ENCODE data around the gene CLEC4A.
A peak's percentile ranks its signal among the peaks of the same experiment; 100 is the strongest.
"Not testable (repeated sequence)": the region's sequence is repeated elsewhere in the genome, so short reads cannot be mapped to it uniquely, and the experiment has no call there.

The CLEC4A gene

DNA sequence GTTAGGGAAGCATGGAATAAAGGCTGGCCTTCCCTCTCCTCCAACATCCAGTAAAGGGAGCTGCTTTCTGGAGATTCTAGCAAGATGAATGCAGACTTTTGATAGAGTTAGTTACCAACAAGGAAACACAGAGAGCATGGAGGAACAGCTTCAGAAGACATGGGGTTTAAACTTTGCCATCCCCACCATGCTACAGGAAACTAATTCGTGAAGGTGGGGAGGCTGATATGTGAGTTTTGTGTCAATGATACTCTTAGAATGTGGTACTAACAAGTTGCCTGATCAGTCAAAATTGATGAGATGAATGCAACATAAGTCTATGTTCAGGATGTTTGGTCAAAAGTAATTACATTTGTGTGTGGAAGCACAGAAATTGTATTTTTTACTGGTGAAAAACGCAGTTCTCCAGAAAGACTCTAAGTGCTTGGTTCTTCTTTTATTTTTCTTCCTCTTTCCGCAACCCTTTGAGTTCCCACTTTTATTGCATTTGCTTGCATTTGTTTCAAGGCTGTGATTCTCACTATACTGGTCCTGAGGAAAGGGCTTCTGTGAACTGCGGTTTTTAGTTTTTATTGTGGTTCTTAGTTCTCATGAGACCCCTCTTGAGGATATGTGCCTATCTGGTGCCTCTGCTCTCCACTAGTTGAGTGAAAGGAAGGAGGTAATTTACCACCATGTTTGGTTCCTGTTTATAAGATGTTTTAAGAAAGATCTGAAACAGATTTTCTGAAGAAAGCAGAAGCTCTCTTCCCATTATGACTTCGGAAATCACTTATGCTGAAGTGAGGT lies at the start of gene CLEC4A:
Gene CLEC4A, plus strand, starts transcription at position 494 of the 789 bp plus-strand sequence. Its CDS starts 262 bp downstream, at position 756.
- DNase-seq: no peak

DNA sequence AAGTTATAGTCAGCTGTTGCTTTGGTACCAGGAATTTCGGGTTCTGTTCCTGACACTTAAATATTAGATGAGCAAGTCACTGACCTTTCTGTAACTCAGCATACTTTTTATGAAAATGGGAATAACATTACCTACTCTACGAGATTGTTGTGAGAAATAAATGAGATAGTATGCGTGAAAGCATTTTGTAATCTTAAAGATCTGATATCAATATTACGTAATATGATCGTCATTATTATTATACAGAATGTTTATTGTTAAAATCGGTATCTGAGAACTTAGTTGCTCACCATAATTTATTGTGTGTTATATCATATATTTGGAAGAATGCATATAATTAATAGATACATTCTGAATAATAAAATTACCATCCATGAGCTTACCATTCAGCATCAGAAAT lies 47.5 kb upstream of the CLEC4A start:
- no peak for DNase-seq

DNA sequence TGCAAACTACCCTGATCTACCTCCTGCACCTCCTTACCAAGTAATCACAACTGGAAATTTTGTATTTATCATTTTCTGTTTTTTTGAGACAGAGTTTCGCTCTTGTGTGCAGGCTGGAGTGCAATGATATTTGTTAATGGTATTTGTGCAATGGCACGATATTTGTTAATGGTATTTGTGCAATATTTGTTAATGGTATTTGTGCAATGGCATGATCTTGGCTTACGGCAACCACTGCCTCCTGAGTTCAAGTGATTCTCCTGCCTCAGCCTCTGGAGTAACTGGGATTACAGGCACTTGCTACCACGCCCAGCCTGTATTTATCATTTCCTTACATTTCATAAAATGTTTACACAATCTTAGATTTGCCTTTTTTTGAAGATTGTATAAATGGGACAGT lies 47.1 kb upstream of the CLEC4A start:
- no peak for DNase-seq

DNA sequence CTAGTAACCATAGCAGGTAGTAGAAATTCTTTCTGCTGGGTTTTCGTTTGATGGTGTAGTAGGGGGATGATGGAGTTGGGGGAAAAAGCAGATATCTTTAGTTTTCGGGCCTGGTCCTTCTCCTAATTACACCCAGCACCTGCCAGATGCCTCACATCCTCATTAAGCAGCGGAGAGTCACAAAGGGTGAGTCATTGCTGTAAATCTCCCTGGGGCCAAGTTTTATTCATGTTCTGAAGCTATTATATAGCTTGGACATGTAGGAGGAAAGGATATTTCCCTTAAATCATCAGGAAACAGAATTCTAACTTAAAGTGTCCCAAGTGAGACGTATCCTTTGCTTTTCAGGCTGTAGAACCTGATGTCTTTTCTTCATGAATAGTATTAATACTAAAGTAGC lies 46.2 kb upstream of the CLEC4A start:
- DNase-seq: no peak

DNA sequence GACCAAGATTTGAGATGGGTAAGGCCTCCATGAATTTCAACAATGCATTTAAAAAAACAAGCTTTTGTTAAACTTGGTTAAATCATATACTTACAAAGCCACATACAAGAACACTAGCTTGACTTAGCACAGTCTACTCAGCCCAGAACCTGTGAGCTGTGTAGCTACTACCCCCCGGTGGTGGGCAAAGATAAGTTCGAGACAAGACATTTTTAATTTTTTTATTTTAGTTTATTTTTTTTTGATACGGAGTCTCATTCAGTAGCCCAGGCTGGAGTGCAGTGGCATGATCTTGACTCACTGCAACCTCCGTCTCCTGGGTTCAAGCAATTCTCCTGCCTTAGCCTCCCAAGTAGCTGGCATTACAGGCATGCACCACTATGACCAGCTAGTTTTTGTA lies 45.0 kb upstream of the CLEC4A start:
- DNase-seq: peak; percentile 35

DNA sequence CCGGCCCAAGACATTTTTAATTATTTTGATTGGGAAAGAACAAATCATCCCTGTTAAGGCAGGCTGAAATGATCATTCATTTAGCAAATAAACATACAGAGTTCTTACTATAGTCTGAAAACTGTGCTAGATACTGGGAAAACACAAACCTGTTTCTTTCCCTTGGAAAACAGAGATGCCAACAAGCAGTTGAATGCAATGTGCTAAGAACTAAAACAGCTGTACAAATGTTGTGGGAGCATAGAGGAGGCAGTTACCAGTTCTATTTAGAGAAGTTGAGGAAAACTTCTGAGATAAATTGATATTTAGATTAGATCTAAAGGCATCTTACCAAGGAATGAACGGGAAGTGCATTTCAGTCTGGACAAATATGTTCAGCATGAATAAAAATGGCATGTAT lies 44.5 kb upstream of the CLEC4A start:
- DNase-seq: no peak

DNA sequence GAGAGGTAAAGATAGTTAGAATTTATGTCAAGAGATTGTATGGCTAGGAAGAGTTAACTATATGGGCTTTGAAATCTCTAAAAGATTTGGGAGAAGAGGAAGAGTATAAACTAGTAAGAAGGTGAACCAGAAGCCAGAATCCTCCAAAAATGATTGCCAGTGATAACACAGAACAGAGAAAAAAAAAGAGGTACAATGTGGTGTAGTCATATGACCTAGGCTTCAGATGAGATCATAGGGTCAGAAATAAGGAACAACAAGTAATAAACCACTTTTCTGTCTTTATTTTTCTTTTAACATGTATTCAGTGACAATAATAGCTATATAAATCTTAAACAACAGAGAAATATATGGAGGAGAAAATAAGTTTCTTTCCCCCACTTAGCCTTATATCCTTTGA lies 43.3 kb upstream of the CLEC4A start:
- no peak for DNase-seq

DNA sequence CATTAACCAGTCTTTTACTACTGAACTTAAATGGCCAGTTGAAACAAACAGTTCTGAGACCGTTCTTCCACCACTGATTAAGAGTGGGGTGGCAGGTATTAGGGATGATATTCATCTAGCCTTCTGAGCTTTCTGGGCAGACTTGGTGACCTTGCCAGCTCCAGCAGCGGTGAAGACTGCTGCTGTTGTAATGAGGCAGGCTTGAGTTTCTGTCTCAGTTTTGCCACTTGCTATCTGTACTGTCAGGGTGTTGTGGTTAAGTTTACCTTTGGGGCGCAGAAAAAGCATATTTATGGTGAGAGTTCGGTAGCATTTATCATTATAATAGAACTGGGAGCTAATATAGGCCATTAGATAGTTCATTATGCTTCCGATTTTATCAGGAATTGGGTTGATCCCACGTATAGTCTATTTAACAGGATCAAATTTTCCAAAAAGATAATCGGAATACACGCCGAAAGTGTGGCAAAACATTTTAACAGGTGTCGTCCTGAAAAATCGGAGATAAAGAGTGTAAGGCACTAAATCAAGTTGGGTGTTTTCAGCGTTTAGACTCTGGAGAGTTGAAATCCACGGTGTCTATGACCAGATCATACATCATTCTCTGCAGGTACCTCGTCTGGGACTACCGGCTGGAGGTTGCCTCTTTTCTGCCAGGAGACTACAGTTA lies 42.0 kb upstream of the CLEC4A start:
- no peak for DNase-seq

DNA sequence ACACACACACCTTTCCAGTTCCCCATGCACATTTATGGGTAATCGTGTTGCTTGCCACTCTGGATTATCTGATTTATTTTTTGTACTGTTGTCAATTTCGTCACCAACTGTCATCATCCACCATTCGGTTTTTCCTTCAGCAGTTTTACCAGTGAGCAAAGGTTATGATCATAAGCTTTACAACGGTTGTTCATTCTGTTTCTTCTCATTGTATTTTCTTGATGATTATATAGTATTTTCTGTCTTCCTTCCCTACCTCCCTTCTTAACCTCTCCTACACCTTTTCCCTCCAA lies 40.7 kb upstream of the CLEC4A start:
- no peak for DNase-seq

DNA sequence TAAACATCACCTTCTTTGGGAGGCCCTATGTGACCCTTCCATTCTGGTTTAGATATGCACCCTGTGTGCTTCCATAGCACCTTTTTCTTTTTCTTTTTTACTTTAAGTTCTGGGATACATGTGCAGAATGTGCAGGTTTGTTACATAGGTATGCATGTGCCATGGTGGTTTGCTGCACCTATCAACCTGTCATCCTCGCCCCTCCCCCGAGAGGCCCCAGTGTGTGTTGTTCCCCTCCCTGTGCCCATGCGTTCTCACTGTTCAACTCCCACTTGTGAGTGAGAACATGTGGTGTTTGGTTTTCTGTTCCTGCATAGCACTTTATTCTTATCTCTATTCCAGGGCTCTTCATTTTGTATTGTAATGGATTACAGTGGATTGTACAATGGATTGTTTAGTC lies 39.1 kb upstream of the CLEC4A start:
- not testable (repeated sequence) for DNase-seq

DNA sequence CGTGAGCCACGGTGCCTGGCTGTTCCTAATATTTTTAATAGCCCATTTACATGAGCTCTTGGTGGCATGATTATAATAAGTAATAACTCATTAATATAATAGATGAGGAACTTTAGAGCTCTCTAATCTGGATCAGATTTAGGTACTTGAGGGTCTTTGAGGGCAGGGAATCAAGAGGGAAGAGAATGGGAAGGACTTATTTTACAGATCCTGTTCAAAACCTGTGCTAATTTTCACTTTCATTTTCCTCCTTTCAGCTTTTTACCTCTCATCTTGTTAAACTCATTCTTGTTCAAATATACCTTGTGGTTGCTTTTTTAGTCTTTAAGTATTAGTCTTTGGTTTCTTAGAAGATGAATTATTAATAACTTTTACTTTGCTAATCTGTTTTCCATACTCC lies 35.8 kb upstream of the CLEC4A start:
- no peak for DNase-seq

DNA sequence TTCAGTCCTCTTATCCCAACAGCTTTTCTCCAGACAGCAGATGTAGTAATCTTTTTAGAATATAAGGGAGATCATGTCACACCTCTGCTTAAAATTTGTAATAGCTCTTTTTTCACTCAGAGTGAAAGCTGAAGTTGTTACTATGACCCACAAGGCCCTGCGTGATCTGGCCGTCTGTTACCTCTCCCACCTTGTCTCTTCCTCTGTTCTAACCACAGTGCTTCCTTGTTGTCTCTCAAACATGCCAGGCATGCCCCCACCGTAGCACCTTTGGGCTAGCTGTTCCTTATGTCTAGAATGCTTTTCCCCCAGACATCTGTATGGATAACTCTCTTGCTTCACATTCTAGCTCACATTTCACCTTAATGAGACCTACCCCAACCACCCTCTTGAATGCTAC lies 34.8 kb upstream of the CLEC4A start:
- no peak for DNase-seq

DNA sequence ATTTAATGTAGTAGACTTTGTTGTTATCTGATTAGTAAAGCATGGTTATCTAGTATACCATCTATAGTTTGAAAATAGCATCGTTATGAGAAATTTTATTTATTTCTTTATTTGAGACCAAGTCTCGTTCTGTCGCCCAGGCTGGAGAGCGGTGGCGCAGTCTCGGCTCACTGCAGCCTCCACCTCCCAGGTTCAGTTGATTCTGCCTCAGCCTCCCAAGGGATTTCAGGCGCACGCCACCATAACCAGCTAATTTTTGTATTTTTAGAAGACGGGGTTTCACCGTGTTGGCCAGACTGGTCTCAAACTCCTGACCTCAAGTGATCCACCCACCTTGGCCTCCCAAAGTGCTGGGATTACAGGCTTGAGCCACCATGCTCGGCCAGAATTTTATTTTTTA lies 34.1 kb upstream of the CLEC4A start:
- DNase-seq: not testable (repeated sequence)

DNA sequence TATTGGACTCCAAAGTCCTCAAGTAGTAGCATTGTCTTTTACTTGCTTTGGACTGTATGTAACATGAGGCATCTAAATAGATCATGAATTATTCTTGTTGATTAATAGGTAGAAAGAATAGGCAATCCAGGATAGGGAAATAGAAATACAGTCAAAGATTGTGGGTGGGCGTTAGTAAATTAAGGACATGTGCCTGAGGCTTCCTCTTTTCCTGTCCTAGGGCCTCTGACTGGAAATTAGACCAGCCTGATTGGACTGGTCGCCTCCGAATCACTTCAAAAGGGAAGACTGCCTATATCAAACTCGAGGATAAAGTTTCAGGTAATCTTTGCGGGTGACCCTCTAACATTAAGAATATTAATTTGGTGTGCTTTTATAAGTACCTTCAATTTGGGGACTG lies 33.7 kb upstream of the CLEC4A start:
- DNase-seq: no peak

DNA sequence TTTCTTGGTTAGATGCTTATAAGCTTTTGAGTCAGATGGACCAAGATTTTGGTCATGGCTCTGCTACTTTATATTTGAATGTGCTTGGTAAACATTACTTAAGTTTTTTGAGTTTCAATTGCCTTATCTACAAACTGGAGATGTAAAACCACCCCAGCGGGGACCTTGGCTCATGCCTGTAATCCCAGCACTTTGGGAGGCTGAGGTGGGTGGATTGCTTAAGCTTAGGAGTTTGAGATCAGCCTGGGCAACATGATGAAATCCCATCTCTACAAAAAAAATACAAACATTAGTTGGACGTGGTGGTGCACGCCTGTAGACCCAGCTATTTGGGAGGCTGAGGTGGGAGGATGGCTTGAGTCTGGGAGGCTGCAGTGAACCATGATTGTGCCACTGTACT lies 30.1 kb upstream of the CLEC4A start:
- no peak for DNase-seq

DNA sequence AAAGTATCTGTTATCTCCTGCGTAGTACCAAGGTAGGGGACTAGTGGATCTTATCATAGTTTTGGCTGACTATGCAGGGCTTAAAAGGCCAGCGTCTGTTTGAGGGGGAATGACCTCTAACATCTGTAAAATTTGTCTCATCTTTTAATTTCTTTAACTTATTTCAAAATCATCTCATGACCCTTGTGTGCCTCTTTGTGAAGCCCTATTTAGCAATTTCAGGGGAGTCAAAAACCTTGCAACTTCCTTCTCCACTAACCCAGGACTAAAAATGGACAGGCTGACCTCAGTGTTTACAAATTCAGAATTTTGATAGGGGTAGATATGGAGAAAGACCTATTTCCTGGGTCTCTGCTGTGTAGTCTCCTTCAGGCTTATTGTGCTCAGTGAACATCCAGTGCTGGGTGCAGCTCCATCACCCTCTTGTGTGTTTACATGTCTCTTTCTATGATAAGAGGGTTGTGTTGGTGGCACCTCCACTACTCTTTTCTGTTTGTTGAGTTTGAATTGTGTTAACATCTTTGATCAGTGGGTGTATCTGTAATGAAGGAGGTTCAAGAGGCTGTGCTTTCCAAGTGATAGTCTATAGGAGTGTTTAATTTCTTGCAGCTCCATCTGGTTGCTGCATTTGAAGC lies 27.0 kb upstream of the CLEC4A start:
- DNase-seq: no peak

DNA sequence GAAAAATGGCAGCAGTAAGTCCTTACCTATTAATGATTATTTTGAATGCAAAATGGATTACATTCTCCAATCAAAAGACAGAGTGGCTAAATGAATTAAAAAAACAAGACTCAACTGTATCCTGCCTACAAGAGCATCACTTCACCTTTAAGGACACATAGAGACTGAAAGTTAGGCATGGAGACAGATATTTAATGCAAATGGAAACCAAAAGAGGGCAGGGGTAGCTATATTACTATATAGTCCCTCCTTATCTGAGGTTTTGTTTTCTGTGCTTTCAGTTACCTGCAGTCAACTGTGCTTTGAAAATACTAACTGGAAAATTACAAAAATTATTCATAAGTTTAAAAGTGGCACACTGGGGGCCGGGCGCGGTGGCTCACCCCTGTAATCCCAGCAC lies 24.2 kb upstream of the CLEC4A start:
- DNase-seq: no peak

DNA sequence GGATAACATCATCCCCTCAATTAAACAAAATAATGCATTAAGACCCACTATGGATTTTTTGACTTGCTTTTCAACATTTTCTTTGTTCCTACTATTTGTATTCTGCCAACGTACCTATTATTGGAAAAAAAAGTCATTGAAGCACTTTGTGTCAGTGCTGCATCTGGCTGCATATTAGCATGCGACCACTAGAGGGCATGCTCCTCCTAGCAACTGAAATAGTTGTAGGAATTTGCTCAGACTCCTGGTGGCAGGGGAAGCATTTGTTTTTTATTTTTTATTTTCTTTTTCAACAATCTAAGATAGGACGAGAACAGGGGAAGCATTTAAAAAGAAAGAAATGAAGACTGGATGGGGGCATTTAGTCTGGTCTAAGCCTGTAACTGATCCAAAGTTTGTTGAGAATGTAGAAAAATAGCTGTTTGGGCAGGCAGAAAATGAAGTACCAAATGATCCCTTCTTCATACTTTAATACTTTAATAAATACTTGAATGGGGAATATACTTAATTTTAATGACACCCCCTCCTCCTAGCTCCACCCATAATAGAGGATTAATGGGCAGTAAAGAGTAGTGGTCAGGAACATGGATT lies 14.5 kb upstream of the CLEC4A start:
- peak; percentile 38 for DNase-seq

DNA sequence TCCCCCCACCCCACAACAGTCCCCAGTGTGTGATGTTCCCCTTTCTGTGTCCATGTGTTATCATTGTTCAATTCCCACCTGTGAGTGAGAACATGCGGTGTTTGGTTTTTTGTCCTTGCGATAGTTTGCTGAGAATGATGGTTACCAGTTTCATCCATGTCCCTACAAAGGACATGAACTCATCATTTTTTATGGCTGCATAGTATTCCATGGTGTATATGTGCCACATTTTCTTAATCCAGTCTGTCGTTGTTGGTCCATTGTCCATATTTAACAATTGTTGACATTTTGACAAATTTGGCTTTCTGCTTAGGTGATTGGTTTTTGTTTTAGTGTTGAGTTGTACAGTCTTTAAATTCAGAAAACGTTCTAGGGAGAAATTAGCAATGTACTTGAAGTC lies 10.3 kb upstream of the CLEC4A start:
- not testable (repeated sequence) for DNase-seq

DNA sequence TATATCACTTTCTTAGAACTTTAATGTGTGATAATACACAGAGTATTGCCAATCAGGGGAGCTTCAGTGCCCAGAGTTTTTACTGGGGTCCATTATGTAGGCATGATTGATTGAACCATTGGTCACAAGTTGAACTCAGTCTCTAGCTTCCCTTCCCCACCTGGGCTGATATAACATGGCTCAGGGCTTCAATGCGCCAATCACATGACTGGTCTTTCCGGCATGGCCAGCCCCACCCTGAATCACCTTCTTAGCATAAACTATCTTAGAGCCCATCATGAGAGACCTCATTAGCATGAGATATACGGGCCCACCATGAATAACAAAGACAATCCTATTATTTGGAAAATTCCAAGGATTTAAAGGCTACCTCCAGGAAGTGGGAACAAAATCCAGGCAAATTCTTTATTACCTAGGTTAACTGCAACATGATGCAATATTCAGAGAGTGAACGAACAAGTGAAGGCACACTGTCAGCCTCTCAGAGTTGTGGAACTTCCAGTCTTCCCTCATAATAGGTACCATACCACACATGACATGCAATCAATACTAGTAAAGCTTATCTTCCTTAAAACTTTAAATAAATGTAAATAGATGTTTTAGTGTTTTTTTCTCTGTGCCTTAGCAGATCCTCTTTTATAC lies 3.2 kb upstream of the CLEC4A start:
- no peak for DNase-seq

DNA sequence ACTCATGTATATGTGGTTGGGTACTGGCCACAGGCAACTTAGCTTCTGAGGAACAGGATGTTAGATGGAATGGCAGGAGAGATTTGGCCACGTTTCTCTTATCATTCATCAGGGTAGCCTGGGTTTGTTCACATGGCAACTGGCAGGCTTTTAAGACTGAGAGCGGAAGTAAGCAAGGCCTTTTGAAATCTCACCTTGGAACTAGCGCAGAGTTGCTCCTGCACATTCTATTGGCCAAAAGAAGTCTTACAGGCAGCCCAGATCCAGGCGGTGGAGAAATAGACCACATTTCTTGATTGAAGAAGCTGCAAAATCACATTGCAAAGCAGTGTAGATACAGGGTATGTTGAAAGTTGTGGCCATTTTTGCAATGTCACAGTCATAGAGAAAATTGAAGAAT lies 3.7 kb downstream of the CLEC4A start:
- DNase-seq: no peak

DNA sequence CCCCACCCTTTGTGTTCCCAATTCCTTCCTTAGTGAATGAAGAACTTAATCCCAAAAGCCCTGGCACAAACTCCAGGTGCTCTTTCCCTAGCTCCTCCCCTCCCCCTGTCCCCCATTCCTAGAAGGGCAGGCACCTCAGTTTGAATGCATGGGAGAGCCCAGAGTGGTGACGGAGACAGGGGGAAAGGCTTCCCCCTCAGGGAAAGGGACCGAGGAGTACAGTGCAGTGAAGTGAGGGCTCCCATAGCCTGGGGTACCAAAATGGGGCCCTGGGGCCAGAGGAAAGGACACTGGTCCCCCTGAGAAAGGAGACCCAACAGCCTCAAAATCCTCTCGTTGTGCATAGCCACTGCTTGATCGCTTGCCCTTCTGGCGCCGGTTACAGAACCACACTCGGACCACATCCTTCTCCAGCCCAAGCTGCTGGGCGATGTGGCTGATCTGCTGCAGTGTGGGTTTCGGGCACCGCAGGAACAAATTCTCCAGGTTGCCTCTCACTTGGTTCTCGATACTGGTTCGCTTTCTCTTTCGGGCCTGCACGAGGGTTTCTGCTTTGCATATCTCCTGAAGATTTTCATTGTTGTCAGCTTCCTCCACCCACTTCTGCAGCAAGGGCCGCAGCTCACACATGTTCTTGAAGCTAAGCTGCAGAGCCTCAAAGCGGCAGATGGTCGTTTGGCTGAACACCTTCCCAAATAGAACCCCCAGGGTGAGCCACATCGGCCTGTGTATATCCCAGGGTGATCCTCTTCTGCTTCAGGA lies 10.4 kb downstream of the CLEC4A start:
- DNase-seq: peak; percentile 39

Data from NCI-H526 treated with DMSO at 0.1 percent for 48 hours (cell line).